Measurements from ENCODE around the gene ZNF516. TPM values are rescaled to one million over a fixed set of nuclear protein-coding genes. Genes with fewer than 3 reads are reported as not detected.
A peak's percentile ranks its signal among the peaks of the same experiment; 100 is the strongest.
"Not testable (repeated sequence)": the region's sequence is repeated elsewhere in the genome, so short reads cannot be mapped to it uniquely, and the experiment has no call there.

The ZNF516 gene
- total RNA-seq (ENCODE audit: unreplicated experiment) = 83.2 TPM
- long read RNA-seq, partial matches to known transcripts = 0 of 7 reads
- long read RNA-seq, other reads (novel, unspliced or antisense) = 7 of 7 reads

- Mint-ChIP-seq H3K9me3 (ENCODE audit: unreplicated experiment) (no peaks in the 10 kb centered on the region), H3K36me3 (ENCODE audit: low read depth, unreplicated experiment) (peaks cover 10% of the 10 kb centered on the region)
Measured at GRCh38 chr18:76495006-76495370, at the start of gene ZNF516. Gene ZNF516 (minus strand): TSS chr18:76495242. CDS start chr18:76443054, 52,188 bp downstream.

GRCh38 chr18:76538846-76539245, 43.8 kb upstream of the ZNF516 start:
- H3K4me1 Mint-ChIP-seq (ENCODE audit: unreplicated experiment) = peaks cover 3% of the 10 kb centered on the region
- no peaks in the 10 kb centered on the region for H3K9me3 Mint-ChIP-seq (ENCODE audit: unreplicated experiment)
- H3K27ac Mint-ChIP-seq (ENCODE audit: unreplicated experiment) = no peak overlapping the region
- TF ChIP-seq CTCF (IDR thresholded peaks at IDR 0.05; ENCODE audit: unreplicated experiment) = no peak
- no peaks in the 10 kb centered on the region for H3K36me3 Mint-ChIP-seq (ENCODE audit: low read depth, unreplicated experiment)
- H3K4me3 Mint-ChIP-seq (ENCODE audit: unreplicated experiment) = no peak overlapping the region
- H3K27me3 Mint-ChIP-seq (ENCODE audit: unreplicated experiment) = peaks cover 3% of the 10 kb centered on the region
- DNase-seq (ENCODE audit: low spot score) = no peak

More at GRCh38 chr18:76495006-76495370, at the start of gene ZNF516:
- TF ChIP-seq CTCF (IDR thresholded peaks at IDR 0.05; ENCODE audit: unreplicated experiment) = no peak
- H3K4me3 Mint-ChIP-seq (ENCODE audit: unreplicated experiment) = peak within 1 kb of the TSS; percentile 95
- peaks cover 38% of the 10 kb centered on the region for H3K27me3 Mint-ChIP-seq (ENCODE audit: unreplicated experiment)
- peak; percentile 65 for DNase-seq (ENCODE audit: low spot score)
- peak within 1 kb of the TSS; percentile 97 for H3K27ac Mint-ChIP-seq (ENCODE audit: unreplicated experiment)
- peaks cover 34% of the 10 kb centered on the region for H3K4me1 Mint-ChIP-seq (ENCODE audit: unreplicated experiment)

- Mint-ChIP-seq H3K9me3 (ENCODE audit: unreplicated experiment) (no peaks in the 10 kb centered on the region), H3K4me1 (ENCODE audit: unreplicated experiment) (peaks cover 3% of the 10 kb centered on the region), H3K4me3 (ENCODE audit: unreplicated experiment) (no peak overlapping the region), H3K27ac (ENCODE audit: unreplicated experiment) (no peak overlapping the region), H3K36me3 (ENCODE audit: low read depth, unreplicated experiment) (no peaks in the 10 kb centered on the region), H3K27me3 (ENCODE audit: unreplicated experiment) (peaks cover 3% of the 10 kb centered on the region)
- no peak for DNase-seq (ENCODE audit: low spot score)
- no peak for TF ChIP-seq CTCF (IDR thresholded peaks at IDR 0.05; ENCODE audit: unreplicated experiment)
Measured at GRCh38 chr18:76537621-76538020, 42.6 kb upstream of the ZNF516 start.

- H3K4me3 Mint-ChIP-seq (ENCODE audit: unreplicated experiment); H3K36me3 Mint-ChIP-seq (ENCODE audit: low read depth, unreplicated experiment); H3K9me3 Mint-ChIP-seq (ENCODE audit: unreplicated experiment); H3K27ac Mint-ChIP-seq (ENCODE audit: unreplicated experiment); DNase-seq (ENCODE audit: low spot score); H3K27me3 Mint-ChIP-seq (ENCODE audit: unreplicated experiment); H3K4me1 Mint-ChIP-seq (ENCODE audit: unreplicated experiment): not testable (repeated sequence)
Measured at GRCh38 chr18:76536593-76536992, 41.6 kb upstream of the ZNF516 start.

GRCh38 chr18:76532875-76533274, 37.8 kb upstream of the ZNF516 start:
- no peak for DNase-seq (ENCODE audit: low spot score)
- Mint-ChIP-seq H3K4me3 (ENCODE audit: unreplicated experiment) (no peak overlapping the region), H3K36me3 (ENCODE audit: low read depth, unreplicated experiment) (no peaks in the 10 kb centered on the region), H3K27ac (ENCODE audit: unreplicated experiment) (no peak overlapping the region), H3K4me1 (ENCODE audit: unreplicated experiment) (peaks cover 21% of the 10 kb centered on the region), H3K9me3 (ENCODE audit: unreplicated experiment) (no peaks in the 10 kb centered on the region), H3K27me3 (ENCODE audit: unreplicated experiment) (peaks cover 5% of the 10 kb centered on the region)
- no peak for TF ChIP-seq CTCF (IDR thresholded peaks at IDR 0.05; ENCODE audit: unreplicated experiment)
